GM12864 (cell line): Measurements from ENCODE around the gene PCNP.
"Not testable (repeated sequence)": the region's sequence is repeated elsewhere in the genome, so short reads cannot be mapped to it uniquely, and the experiment has no call there.

Experiments used
- DNase-seq: peaks from one replicate; pipeline ENCODE4 v3.0.0-alpha.2; 2011; ENCODE audit warnings: low read depth
- H3K4me3 ChIP-seq: 2 replicates; pipeline ENCODE4 v1.5.1; 2011; ENCODE audit warnings: mild to moderate bottlenecking, low read depth, low read length, control low read depth
- TF ChIP-seq, protein P1 (sequence below): IDR thresholded peaks from 2 replicates; pipeline ENCODE4 v1.5.1; 2011; ENCODE audit warnings: low read depth, mild to moderate bottlenecking, moderate library complexity, low read length, control low read depth, inconsistent platforms; ENCODE audit errors: missing control alignments

The PCNP gene

DNA sequence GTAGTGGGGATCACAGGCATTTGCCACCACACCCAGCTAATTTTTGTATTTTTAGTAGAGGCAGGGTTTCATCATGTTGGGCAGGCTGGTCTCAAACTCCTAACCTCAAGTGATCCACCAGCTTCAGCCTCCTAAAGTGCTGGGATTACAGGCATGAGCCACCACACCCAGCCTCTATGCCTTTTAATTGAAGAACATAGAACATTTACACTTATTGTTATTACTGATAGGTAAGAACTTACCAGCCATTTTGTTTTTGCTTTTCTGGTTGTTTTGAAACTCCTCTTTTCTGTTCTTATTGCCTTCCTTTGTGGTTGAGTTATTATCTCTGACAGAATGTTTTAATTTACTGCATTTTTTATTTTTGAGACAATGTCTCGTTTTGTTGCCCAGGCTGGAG, 29.2 kb downstream of the PCNP start:
- H3K4me3 ChIP-seq, result no peak overlapping the region
- TF ChIP-seq, protein P1, sequence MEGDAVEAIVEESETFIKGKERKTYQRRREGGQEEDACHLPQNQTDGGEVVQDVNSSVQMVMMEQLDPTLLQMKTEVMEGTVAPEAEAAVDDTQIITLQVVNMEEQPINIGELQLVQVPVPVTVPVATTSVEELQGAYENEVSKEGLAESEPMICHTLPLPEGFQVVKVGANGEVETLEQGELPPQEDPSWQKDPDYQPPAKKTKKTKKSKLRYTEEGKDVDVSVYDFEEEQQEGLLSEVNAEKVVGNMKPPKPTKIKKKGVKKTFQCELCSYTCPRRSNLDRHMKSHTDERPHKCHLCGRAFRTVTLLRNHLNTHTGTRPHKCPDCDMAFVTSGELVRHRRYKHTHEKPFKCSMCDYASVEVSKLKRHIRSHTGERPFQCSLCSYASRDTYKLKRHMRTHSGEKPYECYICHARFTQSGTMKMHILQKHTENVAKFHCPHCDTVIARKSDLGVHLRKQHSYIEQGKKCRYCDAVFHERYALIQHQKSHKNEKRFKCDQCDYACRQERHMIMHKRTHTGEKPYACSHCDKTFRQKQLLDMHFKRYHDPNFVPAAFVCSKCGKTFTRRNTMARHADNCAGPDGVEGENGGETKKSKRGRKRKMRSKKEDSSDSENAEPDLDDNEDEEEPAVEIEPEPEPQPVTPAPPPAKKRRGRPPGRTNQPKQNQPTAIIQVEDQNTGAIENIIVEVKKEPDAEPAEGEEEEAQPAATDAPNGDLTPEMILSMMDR, result no peak
- DNase-seq, result no peak

DNA sequence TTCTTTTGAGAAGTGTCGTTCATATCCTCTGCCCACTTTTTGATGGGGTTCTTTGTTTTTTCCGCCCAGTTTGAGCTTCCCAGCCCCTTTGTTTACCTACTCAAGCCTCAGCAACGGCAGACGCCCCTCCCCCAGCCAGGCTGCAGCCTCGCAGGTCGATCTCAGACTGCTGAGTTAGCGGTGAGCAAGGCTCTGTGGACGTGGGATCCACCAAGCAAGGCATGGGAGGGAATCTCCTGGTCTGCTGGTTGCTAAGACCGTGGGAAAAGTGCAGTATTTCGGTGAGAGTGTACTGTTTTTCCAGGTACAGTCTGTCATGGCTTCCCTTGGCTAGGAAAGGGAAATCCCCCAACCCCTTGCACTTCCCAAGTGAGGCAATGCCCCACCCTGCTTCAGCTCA, 31.4 kb downstream of the PCNP start:
- H3K4me3 ChIP-seq, DNase-seq: not testable (repeated sequence)

DNA sequence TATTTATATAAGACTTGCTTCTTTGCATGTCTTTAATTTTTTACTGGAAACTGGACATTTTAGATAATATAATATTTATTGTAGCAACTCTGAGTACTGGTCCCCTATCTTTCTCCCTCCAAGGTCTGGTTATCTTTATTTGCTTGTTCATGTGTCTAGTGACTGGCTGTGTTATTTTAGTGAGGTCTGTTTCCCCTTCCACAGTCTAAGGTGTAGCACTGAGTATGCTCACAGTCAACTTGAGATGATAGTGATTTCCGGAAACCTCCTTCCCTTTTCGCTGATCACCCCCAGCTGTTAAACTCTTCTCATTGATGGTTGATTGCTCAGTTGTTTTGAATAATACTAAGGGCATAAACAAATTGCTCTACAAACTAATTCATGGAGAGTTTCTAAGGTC, 37.0 kb downstream of the PCNP start:
- H3K4me3 ChIP-seq, result no peak overlapping the region
- TF ChIP-seq, protein P1, result no peak
- DNase-seq, result peak; percentile 50

DNA sequence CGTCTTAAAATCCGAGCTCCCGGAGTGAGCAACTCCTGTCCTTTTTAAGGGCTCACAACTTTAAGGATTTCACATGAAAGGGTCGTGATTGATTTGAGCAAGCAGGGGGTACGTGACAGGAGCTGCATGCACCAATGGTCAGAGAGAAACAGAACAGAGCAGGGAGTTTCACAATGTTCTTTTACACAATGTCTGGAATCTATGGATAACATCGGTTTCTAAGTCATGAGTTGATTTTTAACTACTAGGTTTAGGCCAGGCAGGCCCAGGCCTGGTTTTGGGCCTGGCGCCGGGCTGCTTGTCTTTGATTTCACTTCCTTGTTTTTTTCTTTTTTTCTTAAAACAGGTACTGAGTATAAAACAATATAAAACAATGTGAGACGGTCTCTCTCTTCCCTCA, 39.0 kb downstream of the PCNP start:
- not testable (repeated sequence) for DNase-seq, H3K4me3 ChIP-seq

DNA sequence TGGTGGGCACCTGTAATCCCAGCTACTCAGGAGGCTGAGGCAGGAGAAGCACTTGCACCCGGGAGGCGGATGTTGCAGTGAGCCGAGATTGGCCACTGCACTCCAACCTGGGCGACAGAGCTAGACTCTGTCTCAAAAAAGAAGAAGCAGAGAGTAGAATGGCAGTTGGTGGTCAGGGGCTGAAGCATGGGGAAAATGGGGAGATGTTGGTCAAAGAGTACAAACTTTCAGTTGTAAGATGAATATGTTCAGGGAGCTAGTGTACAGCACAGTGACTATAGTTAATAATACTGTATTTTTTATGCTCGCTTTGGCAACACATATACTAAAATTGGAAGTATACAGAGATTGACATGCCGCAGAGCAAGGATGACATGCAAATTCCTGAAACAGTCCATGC, 41.5 kb downstream of the PCNP start:
- no peak overlapping the region for H3K4me3 ChIP-seq
- DNase-seq, result peak; percentile 15
- TF ChIP-seq, protein P1, result no peak

DNA sequence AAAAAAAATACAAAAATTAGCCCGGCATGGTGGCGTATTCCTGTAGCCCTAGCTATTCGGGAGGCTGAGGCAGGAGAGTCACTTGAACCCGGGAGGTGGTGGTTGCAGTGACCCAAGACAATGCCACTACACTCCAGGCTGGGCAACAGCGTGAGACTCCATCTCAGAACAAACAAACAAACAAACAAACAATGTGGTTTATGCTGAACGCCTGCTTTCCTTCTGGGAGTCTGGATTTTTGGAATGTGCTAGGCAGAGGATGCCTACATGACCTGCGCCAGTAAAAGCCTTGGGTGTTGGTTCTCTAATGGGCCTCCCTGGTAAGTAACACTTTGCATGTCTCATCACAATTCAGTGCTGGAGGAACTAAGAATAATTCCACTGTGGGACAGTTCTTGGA, 43.5 kb downstream of the PCNP start:
- TF ChIP-seq, protein P1, result no peak
- DNase-seq, result no peak
- H3K4me3 ChIP-seq, result no peak overlapping the region

DNA sequence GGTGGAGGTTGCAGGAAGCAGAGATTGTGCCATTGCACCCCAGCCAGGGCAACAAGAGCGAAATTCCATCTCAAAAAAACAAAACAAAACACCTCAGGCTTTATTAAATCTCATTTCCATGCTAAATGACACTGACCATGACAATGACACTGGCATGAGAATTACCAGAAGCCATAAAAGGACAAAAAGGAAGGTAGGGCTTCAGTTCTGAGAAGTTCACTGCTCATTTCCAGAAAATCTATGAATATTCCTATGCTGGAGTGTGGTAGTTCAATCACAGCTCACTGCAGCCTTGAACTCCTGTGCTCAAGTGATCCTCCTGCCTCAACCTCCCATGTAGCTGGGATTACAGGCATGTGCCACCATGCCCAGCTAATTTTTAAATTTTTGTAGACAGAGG, 44.7 kb downstream of the PCNP start:
- TF ChIP-seq, protein P1, result no peak
- no peak overlapping the region for H3K4me3 ChIP-seq
- no peak for DNase-seq

DNA sequence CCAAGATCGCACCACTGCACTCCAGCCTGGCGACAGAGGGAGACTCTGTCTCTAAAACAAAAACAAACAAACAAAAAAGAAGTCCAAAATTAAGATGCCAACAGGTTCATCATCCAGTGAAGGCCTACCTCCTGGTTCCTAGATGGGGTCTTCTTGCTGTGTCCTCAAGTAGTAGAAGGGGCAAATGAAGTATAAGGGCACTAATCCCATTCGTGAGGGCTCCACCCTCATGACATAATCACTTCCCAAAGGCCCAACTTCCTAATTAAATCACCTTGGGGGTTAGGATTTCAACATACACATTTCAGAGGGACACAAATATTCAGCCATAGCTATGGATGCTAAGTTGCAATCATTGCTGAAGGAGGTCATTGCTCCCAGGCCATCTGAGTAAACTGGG, 45.8 kb downstream of the PCNP start:
- TF ChIP-seq, protein P1, result no peak
- DNase-seq, result no peak
- H3K4me3 ChIP-seq, result no peak overlapping the region
